ENCODE data around the gene ADCY6. TPM values are rescaled to one million over a fixed set of nuclear protein-coding genes. Genes with fewer than 3 reads are reported as not detected.

The ADCY6 gene
- total RNA-seq, 1 experiment from 2014 or later: 31.1 TPM

GRCh38 chr12:48817873-48818830, 29.3 kb upstream of the ADCY6 start, which contains the start of gene CACNB3:
Gene CACNB3 (plus strand): TSS chr12:48818496. CDS start chr12:48818930, 434 bp downstream.
- Histone ChIP-seq H3K14ac (ENCODE audit: insufficient read depth, low read length) (0 out of 2 replicates have a peak within 1 kb of the TSS, but pooled peaks have one; percentile 18), H3K4ac (ENCODE audit: low read depth, low read length) (no peak within 1 kb of the TSS), H4K91ac (ENCODE audit: insufficient read length, low read depth, low read length) (no peak within 1 kb of the TSS), H3K56ac (ENCODE audit: insufficient read length, low read depth, low read length) (no peak within 1 kb of the TSS), H3K79me1 (ENCODE audit: insufficient read depth, low read depth, low read length, poor library complexity, severe bottlenecking) (no peaks in the 10 kb centered on the region), H4K20me1 (ENCODE audit: control insufficient read depth, insufficient read depth, insufficient read length) (no peaks in the 10 kb centered on the region), H3K9me3 (ENCODE audit: control insufficient read depth, low read depth, low read length) (no peaks in the 10 kb centered on the region), H3K23me2 (ENCODE audit: insufficient read length, low read depth, low read length, poor library complexity, severe bottlenecking) (peaks cover 28% of the 10 kb centered on the region), H3K18ac (ENCODE audit: insufficient read length, low read depth, low read length) (no peak within 1 kb of the TSS), H2AK5ac (ENCODE audit: insufficient read length, low read length) (no peak within 1 kb of the TSS), H3K79me2 (ENCODE audit: insufficient read depth, low read length) (no peaks in the 10 kb centered on the region), H4K5ac (ENCODE audit: insufficient read length, low read depth, low read length) (no peak within 1 kb of the TSS), H3K9ac (ENCODE audit: extremely low read depth, insufficient read length, low read length) (no peak within 1 kb of the TSS), H3K4me2 (ENCODE audit: insufficient read depth, insufficient read length, low read length) (peak within 1 kb of the TSS; percentile 74), H2BK120ac (ENCODE audit: low read depth, low read length, poor library complexity, severe bottlenecking) (no peak within 1 kb of the TSS), H2BK20ac (ENCODE audit: low read depth, low read length, poor library complexity, severe bottlenecking) (no peak within 1 kb of the TSS), H2BK15ac (ENCODE audit: low read depth, low read length) (no peak within 1 kb of the TSS), H3K27ac (ENCODE audit: insufficient read length, low read depth, low read length) (no peak within 1 kb of the TSS), H3K23ac (ENCODE audit: insufficient read length, low read depth, low read length) (no peak within 1 kb of the TSS), H2AFZ (ENCODE audit: low read length) (no peak within 1 kb of the TSS), H2BK5ac (ENCODE audit: insufficient read length, low read length) (no peak within 1 kb of the TSS), H2BK12ac (ENCODE audit: insufficient read length, low read depth, low read length) (no peak within 1 kb of the TSS), H3K4me1 (ENCODE audit: insufficient read depth, low read length) (0 out of 2 replicates have a peak, but pooled peaks cover 2% of the 10 kb centered on the region), H4K8ac (replicated peaks; ENCODE audit: insufficient read length, low read depth, low read length) (no peak within 1 kb of the TSS), H3T11ph (ENCODE audit: low read length) (no peak within 1 kb of the TSS), H3K27me3 (ENCODE audit: insufficient read depth, low read length) (peaks cover 23% of the 10 kb centered on the region)
- no peak for TF ChIP-seq CTCF (conservative IDR thresholded peaks at IDR 0.05)
- Mint-ChIP-seq H3K27ac (peak within 1 kb of the TSS; percentile 69 to 84 (median 81); a peak in 4 of 7 replicates), H3K36me3 (ENCODE audit: insufficient read depth in 1 of 3, low read depth in 3 of 3) (no peaks in the 10 kb centered on the region), H3K4me1 (peaks cover 55% of the 10 kb centered on the region in 2 experiments), H3K4me3 (peak within 1 kb of the TSS; percentile 88 to 95), H3K27me3 (ENCODE audit: low read depth) (peaks cover 42% of the 10 kb centered on the region), H3K9me3 (no peaks in the 10 kb centered on the region)
- DNase-seq: peak; percentile 93
- no CpG with 5 or more reads among the region's 79 CpGs for WGBS (ENCODE audit: extremely low coverage, insufficient read length, low lambda C conversion rate)
